NCI-H128 (cell line): Measurements from ENCODE around the gene PLEKHM2.

ENCODE experiments used
- DNase-seq: peaks from one replicate; lab custom pipeline; 2025; ENCODE audit not compliant: unreplicated experiment; lab: John Stamatoyannopoulos, UW

The PLEKHM2 gene

GRCh38 chr1:15757016-15757543, 73.0 kb downstream of the PLEKHM2 start:
- DNase-seq: no peak

- DNase-seq: no peak
Observed at GRCh38 chr1:15757575-15758342, 73.6 kb downstream of the PLEKHM2 start.

- no peak for DNase-seq
Observed at GRCh38 chr1:15758343-15758931, 74.3 kb downstream of the PLEKHM2 start, which contains the start of gene FBLIM1. Gene FBLIM1 (plus strand): TSS chr1:15758795. CDS start chr1:15764984, 6,189 bp downstream.

GRCh38 chr1:15758953-15759661, 75.0 kb downstream of the PLEKHM2 start:
- no peak for DNase-seq

GRCh38 chr1:15760520-15761211, 76.5 kb downstream of the PLEKHM2 start:
- no peak for DNase-seq

GRCh38 chr1:15761366-15762128, 77.4 kb downstream of the PLEKHM2 start:
- no peak for DNase-seq

GRCh38 chr1:15762546-15762945, 78.4 kb downstream of the PLEKHM2 start:
- DNase-seq: no peak

- DNase-seq: no peak
Observed at GRCh38 chr1:15764269-15764764, 80.2 kb downstream of the PLEKHM2 start.

- DNase-seq: no peak
Observed at GRCh38 chr1:15764890-15765289, 80.8 kb downstream of the PLEKHM2 start.

GRCh38 chr1:15765495-15766194, 81.5 kb downstream of the PLEKHM2 start:
- no peak for DNase-seq

GRCh38 chr1:15767941-15768340, 83.8 kb downstream of the PLEKHM2 start:
- DNase-seq: no peak

- no peak for DNase-seq
Observed at GRCh38 chr1:15768388-15768787, 84.3 kb downstream of the PLEKHM2 start.

GRCh38 chr1:15770313-15770962, 86.3 kb downstream of the PLEKHM2 start:
- no peak for DNase-seq

GRCh38 chr1:15771836-15772515, 87.9 kb downstream of the PLEKHM2 start:
- no peak for DNase-seq

GRCh38 chr1:15775706-15776105, 91.6 kb downstream of the PLEKHM2 start:
- DNase-seq: no peak

GRCh38 chr1:15777909-15778707, 94.0 kb downstream of the PLEKHM2 start:
- DNase-seq: no peak
